GM19438 (cell line): ENCODE measurements around the gene CAMK2D.

Experiments
- ATAC-seq: cut with Tn5 transposase; IDR thresholded peaks from one replicate; pipeline ENCODE4 v1.9.1; 2021; ENCODE audit warnings: low read depth; ENCODE audit not compliant: unreplicated experiment

Gene CAMK2D

DNA sequence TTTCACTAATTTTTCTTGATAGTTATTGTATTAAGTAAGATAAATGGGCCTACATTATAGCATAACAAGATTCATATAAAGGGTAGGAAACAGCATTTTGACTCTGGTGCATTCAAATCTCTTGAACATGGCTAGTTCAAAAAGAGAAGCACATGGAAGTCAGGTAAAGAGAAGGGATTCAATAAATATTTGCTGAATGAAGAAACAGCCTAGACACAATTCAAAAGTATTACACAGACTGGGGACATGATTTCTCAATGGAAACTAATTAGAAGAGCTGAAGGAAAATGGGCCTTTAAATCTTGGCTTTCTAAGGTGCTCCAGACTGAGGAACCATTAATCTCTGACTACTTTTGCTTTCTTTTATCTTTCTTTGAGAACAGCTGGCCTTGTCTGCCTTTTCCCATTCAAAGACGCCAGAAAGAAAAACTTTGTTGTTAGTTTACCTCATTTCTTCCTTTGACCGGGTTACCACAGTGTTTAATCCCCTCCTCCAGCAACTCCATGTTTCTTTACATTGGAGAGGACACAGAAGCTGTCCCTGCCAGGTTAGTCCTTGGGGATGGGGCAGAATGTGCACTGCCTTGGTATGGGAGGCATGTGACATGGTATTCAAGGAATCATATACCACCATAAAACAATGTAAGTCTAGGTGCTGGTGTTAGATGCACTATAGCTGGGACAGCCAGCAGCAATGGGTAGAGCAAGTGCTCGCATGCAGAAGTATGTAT, 264.2 kb downstream of the CAMK2D start:
- ATAC-seq, result no peak

DNA sequence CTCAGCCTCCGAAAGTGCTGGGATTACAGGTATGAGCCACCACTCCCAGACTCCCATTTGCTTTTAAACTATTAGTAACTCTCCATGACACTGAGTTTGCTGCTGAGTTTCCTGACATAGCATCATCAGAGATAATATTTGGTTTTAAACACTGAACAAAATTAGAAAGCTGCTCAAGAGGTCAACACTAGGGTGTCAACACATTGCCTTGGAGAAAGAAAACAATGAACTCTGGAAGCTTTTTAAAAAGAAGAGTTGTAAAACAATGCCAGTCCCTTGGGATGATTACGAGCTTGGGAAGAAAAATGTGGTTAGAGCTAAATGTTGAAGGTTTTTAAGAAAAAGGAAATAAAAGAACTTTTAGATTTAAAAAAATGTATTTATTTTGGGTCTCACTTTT, 264.8 kb downstream of the CAMK2D start:
- ATAC-seq, result no peak

DNA sequence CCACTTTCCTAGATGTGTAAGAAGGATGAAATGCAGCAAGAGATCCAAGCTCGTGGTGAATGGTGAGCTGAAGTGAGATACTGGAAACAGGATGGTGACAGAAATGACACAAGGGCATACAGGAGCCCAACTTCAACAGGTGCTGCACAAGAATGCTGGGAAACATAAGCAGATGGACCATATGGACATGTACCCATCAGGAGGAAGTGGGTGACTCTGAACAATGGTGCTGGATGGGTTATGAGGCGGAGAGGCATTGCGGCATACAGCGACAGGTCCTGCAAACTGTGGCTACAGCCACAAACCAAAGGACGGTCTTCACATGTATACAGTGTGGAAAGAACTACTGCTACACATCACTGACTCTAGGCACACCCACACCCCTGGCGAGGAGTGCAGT, 265.7 kb downstream of the CAMK2D start:
- ATAC-seq, result no peak

DNA sequence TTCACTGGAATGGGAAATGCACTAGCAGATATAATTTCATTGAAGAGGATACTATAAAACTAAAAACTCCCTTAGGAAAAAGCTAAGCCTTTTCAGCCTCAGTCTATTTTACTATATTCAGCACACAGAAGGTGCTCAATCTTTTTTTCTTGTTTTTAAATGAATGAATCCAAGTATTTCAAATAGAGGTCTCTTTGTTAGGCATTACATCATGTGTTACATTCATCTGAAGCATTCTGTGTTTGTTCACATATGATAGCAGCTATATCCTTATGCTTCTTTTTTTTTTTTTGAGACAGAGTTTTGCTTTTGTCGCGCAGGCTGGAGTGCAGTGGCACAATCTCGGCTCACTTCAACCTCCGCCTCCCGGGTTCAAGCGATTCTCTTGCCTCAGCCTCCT, 278.4 kb downstream of the CAMK2D start:
- no peak for ATAC-seq

DNA sequence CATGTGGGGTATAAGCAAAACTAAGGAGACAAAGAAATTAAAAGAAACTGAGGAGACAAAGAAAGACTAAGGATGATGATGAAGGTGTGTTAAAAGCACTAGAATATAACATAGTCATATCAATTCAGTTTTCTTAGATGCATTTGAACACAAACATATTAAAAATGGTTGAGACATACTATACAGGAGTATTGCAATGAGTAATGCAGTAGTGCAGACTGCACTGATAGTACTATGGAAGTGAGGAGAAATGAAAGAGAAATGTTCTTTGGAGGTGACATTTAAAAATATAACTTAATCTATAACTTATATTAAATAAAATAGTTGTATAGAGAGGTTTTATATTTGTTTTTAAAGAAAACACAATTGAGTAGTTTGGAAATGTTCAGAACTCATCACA, 279.2 kb downstream of the CAMK2D start:
- ATAC-seq, result no peak

DNA sequence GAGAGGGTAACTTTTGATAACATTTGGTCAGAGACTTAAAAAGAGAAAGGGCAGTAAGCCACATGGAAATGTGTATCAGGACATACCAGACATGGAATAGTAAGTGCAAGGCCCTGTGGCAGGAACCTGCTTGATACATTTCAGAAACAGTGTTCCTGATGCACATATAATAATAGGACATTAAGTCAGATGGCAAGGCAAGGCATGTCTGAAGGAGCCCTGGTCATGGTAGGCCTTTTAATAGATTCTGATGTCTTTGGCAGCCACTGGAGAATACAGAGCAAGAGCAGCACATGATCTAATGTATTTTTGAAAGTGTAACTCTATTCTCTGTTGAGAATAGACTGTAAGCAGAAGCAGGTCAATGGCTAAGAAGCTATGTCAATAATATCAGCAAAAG, 279.7 kb downstream of the CAMK2D start:
- no peak for ATAC-seq

DNA sequence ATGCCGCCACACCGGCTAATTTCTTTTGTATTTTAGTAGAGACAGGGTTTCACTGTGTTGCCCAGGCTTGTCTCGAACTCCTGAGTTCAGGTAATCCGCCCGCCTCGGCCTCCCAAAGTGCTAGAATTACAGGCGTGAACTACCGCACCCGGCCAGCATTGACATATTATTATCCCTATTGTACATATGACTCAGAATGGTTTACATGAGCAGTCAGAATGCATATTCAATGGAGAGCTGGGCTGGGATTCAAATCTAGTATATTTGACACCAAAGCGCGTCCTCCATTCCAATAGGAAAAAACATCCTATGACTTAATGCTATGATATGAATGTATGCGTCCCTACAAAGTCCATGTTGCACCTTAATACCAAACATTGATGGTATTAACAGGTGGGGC, 281.4 kb downstream of the CAMK2D start:
- no peak for ATAC-seq

DNA sequence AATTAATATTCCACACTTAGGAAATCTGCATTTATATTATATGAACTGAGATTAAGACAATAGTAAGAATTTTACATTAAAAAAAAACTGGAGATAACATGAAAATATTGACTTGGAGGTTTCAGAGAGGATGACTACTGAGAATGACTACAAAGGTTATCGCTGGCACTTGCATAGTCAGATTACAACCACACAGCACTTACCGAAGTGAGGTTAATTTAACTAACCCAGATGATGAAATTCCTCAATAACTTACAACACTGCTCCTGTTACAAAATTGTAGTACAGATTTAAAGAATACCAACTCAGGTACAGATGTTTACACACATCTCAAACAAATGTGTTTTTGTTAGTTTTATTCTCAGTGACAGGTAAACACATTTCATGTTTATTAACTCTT, 283.5 kb downstream of the CAMK2D start:
- ATAC-seq, result no peak

DNA sequence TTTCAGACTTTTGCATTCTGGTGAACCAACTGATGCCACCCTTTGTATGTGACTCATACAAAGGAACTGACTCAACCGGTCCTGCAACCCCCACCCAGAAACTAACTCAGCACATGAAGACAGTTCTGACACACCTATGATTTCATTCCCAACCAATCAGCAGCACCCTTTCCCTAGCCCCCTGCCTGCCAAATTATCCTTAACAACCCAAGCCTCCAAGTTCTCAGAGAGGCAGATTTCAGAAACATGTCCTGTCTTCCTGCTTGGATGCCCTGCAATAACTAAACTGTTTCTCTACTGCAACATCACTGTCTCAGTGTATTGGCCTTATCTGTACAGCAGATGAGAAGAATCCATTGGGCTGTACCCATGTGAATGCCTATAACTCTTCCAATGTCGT, 284.7 kb downstream of the CAMK2D start:
- ATAC-seq, result no peak

DNA sequence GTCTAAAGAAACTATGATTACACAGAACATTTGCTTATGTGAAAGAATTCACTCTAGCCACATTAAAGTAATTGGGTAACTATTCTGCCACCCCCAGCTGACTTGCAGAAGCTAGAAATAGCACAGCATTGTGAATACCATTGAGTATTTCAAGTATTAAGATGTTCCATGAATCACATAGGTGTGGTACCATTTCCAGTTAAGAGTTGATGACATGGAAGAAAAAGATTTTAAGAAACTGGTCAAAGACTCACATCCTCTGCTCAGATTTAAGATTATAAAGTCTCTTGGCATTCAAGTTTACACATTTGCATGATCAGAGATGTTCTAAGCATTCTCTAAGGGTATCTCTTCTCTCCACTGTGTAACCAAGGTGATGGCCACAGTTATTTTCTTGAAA, 287.5 kb downstream of the CAMK2D start:
- ATAC-seq, result no peak

DNA sequence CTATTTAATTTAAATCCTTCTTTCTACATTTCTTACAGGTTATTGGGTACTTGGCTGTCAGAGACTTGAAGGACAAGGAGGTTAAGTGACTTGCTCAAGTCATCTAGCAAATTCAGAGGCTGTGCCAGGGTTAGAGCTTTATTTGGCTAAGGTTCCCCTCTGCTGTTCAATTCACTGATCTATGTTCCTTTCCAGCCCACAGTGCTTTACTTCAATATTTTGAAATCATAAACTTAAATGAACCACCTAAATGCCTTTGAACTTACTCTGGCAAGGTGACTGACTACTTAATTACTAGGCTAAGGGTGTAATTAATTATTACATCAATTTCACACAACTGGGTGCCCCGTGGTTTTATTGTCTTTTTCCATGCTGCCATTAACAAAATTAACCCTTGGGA, 288.7 kb downstream of the CAMK2D start:
- ATAC-seq, result no peak

DNA sequence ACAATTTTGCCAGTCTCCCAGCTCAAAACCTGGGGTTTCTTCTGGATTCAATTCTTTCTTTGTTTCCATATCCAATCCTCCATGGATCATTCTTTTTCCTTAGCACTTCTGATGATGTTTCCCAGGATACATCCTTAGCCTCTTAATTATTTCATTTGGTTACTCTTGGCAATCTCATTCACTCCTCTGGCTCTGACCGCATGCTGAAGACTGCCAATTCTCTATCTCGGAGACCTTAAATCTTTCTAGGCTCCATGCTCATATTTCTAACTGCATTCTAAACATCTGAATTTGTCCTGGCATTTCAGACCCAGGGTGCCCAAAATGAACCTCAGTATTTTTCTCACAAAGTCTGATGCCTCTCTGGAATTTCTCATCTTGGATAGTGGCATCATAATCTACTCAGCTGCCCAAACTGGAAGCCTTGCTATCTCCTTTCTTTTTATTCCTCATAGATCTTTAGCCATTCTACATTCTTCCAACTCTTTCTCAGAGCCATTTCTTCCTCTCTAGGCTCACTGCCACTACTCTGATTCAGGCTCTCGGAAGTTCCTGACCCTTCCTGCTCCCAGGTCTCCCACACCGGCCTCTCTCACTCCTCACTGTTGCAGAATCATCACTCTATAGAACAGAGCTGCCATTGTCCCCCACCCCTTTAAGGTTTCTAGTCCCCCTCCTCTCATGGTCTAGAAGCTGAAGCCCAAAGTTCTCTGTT, 290.2 kb downstream of the CAMK2D start:
- ATAC-seq, result no peak

DNA sequence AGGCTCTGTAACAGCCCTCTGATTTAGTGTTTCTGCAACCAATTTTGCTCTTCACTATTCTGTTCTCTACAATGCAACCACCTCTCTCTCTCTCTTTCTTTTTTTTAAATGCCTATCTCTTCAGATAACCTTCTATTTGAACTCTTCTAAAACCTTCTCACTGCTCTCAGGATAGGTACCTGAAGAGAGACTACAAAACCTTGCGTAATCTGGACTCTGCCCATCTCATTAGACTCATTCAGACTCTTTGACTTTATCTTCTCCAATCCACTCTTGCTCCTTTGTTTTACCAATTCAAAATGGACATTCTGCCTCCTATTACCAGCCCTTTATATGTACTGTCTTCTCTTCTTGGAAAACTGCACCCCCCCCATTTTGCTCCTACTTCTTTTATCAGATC, 291.6 kb downstream of the CAMK2D start:
- ATAC-seq, result no peak

DNA sequence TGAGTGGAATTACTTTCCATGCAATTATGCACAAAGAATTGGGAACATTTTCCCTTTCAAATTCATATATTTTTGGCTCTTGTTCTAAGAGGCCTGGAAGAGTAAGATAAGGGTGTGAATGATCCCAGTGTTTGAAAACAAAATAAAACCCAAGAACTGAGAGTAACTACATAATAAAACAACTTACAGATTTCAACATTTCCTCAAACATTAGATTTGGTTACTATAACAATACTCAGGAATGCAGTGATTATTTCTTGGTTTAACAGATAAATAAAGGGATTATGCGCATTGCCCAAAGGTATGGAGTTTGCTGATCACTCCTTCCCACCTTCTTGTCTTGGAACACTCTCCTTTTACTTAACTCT, 292.5 kb downstream of the CAMK2D start:
- no peak for ATAC-seq

DNA sequence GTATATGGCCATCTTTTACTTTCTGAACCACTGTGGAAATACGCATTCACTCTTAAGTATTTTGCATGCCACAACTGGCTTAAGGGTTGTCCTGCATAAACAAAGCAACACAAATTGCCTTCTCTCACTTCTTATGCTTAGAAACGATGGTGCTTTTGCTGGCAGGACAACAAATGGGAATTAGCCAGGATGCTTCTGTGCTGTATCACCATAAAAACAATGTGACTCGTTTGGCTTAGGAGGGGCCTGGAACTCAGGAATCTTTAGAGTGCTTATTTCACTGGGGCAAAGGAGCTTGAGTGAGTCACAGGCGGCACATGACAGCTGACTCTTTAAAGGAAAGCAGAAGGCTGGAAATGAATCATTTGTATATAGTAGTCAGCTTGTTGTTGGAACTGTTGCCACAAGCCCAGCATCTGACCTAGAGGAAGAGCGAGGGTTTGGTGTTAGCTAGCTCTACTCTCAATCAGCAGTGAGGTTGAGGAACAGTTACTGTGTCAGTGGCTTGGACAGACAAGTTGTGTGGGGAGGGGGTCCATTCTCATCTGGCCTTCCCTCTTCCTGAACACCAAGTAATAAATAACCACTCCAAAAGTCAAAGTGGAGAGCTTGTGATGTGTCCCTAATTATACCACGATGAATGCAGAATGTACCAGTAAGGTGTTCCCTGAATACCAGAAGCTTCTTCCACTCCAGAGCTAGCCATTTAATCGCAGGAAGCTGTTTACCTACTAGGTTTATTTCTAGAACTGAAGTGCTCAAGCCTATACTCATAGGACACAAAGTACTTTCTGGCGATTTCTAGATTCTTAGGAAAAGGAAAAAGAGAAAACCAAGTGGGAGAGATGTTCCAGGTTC, 293.1 kb downstream of the CAMK2D start:
- ATAC-seq, result no peak

DNA sequence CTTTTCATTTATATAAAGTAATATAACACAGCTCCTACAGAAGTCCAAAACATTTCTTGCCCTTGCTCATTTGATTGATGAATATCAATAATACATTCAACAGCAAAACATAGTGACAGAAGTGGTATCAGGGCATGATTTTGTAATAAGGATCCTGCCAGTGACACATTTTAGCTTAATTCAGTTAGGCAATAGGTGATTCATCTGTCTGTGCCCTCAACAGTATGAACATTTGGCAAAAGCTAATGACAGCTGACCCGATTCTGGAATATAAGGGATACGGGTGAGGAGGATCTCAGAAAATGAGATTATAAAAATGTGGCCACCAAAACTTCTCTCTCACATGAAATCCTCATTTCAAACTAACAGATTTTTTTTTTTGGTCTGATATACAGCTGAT, 294.0 kb downstream of the CAMK2D start:
- ATAC-seq, result no peak

DNA sequence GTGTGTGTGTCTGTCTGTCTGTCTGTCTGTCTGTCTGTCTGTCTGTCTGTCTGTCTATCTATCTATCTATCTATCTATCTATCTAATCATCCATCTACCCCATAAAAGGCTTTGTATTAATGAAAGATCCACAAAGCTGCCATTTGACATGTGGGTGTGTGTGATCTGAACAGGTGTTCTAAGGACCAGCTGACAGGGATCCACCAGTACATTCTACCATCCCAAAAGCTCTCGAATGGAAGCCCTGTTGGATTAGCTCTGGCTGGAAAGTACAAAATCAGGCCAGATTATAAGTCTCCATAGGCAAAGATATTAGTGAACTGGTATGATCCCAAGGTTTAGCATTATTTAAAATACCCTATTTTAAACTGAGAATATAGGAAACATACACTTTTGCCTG, 299.3 kb downstream of the CAMK2D start:
- ATAC-seq, result no peak

DNA sequence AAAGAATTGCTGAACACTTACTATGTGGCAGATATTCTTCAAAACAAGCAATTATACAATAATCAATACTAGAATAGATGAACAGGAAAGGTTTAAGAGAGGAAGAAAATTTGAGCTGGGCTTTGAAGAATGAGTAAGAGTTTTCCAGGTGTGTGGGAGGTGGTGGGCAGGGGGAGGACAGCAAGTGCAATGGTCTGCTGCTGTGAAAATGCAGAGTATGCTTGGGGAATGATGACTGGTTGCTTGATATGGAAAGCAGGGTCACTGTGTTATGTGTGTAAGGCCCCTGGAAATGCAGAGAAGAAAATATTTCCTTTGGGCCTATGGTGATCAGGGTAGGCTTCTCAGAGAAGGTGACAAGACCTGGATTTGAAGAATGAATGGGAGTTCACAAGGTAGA, 300.3 kb downstream of the CAMK2D start:
- no peak for ATAC-seq

DNA sequence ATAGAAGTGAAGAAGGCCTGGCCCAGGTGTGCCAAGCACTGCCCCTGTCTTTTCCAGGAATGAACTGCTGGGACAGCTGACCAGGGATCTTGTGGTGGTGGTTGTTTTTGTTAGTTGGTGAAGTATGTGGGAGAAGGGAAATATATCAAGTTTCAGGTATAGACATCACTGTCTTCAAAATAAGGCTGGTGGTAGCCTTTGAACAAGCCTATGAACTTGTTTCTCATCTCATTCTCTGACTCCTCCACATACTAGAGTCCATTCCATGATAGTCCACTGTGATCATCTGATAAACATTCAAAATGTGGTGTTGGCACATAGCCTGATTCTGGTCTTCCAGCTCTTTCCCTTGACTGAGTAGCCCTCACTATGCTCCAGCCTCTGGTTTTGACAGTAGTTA, 303.7 kb downstream of the CAMK2D start:
- ATAC-seq, result no peak

DNA sequence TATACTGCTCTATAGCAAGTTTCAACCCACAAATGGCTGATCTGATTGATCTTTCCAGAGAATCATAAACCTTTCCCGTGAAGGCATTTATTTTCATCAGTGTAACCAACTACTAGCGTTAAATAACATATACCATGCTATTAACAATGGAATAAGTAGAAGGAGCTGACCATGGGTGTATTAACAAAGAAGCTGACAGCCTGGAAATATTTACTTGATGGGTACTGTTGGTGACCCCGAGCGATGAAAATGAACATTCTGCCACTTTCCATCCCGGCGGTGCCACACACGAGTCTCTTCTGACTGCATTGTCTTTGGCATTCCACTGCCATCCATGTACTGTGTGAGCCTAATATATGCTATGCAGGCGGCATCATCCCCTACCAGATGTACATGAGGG, 304.4 kb downstream of the CAMK2D start:
- ATAC-seq, result no peak

DNA sequence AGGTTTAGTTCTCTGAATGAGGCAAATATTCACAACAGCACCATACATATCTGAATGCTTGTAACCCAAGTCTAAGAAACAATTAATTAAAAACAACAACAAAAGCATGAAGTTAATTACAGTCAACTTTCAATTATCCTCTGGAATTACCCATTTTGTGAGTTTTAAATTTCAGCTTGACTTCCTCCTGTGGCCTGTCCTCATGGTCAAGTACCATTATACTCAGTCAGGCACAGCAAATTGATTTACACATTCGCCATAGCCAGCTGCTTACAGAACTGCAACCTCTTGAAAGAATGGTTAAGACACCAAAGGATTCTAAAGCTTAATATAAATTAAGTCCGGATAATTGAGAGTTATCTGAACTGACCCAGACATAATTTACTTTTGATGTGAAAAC, 306.5 kb downstream of the CAMK2D start:
- ATAC-seq, result no peak
